GM12864 (cell line): Measurements from ENCODE around the gene ABHD6.
"Not testable (repeated sequence)": the region's sequence is repeated elsewhere in the genome, so short reads cannot be mapped to it uniquely, and the experiment has no call there.

Experiments used
- DNase-seq: peaks from one replicate; pipeline ENCODE4 v3.0.0-alpha.2; 2011; ENCODE audit warnings: low read depth
- H3K4me3 ChIP-seq: 2 replicates; pipeline ENCODE4 v1.5.1; 2011; ENCODE audit warnings: mild to moderate bottlenecking, low read depth, low read length, control low read depth
- TF ChIP-seq, protein P1 (sequence below): IDR thresholded peaks from 2 replicates; pipeline ENCODE4 v1.5.1; 2011; ENCODE audit warnings: low read depth, mild to moderate bottlenecking, moderate library complexity, low read length, control low read depth, inconsistent platforms; ENCODE audit errors: missing control alignments

Gene ABHD6

DNA sequence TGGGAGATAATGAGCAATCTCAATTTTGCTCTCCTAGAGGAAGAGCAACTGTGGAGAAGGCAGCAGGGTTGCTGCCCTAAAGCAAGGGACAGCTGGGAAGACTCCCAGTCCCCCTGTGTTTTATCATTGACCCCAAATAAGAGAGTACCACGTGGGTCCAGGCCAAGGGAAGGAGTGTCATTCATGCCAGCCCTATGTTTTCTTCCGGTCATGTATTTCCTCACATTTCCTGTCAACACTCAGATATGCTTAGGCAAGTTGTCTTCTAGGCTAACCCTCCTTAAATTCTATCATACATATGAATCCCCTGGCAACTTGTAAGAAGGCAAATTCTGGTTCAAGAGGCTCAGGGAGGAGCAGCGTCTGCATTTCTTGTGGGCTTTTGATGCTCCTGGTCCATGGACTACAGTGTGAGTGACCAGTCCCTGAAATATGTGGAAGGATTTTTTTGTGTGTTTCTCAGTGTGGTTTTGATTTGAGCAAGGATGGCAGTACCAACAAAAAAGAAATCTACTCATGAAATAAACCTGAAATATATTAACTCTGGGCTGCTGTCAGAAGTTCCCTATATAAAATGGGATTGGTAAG, 36.5 kb downstream of the ABHD6 start:
- DNase-seq, result no peak
- TF ChIP-seq, protein P1, sequence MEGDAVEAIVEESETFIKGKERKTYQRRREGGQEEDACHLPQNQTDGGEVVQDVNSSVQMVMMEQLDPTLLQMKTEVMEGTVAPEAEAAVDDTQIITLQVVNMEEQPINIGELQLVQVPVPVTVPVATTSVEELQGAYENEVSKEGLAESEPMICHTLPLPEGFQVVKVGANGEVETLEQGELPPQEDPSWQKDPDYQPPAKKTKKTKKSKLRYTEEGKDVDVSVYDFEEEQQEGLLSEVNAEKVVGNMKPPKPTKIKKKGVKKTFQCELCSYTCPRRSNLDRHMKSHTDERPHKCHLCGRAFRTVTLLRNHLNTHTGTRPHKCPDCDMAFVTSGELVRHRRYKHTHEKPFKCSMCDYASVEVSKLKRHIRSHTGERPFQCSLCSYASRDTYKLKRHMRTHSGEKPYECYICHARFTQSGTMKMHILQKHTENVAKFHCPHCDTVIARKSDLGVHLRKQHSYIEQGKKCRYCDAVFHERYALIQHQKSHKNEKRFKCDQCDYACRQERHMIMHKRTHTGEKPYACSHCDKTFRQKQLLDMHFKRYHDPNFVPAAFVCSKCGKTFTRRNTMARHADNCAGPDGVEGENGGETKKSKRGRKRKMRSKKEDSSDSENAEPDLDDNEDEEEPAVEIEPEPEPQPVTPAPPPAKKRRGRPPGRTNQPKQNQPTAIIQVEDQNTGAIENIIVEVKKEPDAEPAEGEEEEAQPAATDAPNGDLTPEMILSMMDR, result no peak
- no peak overlapping the region for H3K4me3 ChIP-seq

DNA sequence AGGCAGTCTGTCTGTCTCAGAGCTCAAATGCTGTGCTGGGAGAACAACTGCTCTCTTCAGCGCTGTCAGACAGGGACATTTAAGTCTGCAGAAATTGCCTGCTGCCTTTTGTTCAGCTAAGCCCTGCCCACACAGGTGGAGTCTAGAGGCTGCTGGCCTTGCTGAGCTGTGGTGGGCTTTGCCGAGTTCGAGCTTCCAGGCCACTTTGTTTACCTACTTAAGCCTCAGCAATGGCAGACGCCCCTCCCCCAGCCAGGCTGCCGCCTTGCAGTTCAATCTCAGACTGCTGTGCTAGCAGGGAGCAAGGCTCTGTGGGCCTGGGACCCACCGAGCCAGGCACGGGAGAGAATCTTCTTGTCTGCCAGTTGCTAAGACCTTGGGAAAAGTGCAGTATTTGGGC, 43.5 kb downstream of the ABHD6 start:
- TF ChIP-seq, protein P1, result no peak
- H3K4me3 ChIP-seq, result no peak overlapping the region
- no peak for DNase-seq

- DNase-seq, result no peak
- TF ChIP-seq, protein P1, result no peak
Observed at GRCh38 chr3:58285334-58285733, 47.7 kb downstream of the ABHD6 start.

GRCh38 chr3:58287354-58287753, 49.8 kb downstream of the ABHD6 start:
- TF ChIP-seq, protein P1, result no peak
- DNase-seq, result no peak
- H3K4me3 ChIP-seq, result no peak overlapping the region

More at GRCh38 chr3:58285334-58285733, 47.7 kb downstream of the ABHD6 start:
- no peak overlapping the region for H3K4me3 ChIP-seq

- TF ChIP-seq, protein P1, result peak; percentile 30
- H3K4me3 ChIP-seq, result no peak overlapping the region
- no peak for DNase-seq
Observed at GRCh38 chr3:58288011-58288728, 50.6 kb downstream of the ABHD6 start.

DNA sequence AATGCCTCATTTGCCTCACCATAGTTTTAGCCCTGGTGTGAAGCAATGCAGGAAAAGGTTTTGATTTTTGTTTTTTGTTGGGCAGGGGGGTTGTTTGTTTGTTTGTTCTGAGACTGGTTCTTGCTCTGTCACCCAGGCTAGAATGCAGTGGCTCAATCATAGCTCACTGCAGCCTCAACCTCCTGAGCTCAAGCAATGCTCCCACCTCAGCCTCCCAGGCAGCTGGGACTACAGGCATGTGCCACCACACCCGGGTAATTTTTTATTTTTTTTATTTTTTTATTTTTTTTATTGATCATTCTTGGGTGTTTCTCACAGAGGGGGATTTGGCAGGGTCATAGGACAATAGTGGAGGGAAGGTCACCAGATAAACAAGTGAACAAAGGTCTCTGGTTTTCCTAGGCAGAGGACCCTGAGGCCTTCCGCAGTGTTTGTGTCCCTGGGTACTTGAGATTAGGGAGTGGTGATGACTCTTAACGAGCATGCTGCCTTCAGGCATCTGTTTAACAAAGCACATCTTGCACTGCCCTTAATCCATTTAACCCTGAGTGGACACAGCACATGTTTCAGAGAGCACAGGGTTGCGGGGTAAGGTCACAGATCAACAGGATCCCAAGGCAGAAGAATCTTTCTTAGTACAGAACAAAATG, 51.5 kb downstream of the ABHD6 start:
- H3K4me3 ChIP-seq, DNase-seq: not testable (repeated sequence)

- H3K4me3 ChIP-seq, DNase-seq: not testable (repeated sequence)
Observed at GRCh38 chr3:58290446-58290845, 52.9 kb downstream of the ABHD6 start.
